GM12872 (cell line): ENCODE measurements around the gene RYR2.

ENCODE experiments used
- CTCF ChIP-seq: IDR thresholded peaks from 3 replicates; pipeline ENCODE4 v1.5.1; 2011; ENCODE audit warnings: low read depth, mild to moderate bottlenecking, low read length, moderate library complexity; ENCODE audit not compliant: insufficient read depth

RYR2 gene

GRCh38 chr1:237084341-237085077 is 42.5 kb downstream of the RYR2 start:
- TF ChIP-seq CTCF, result no peak

- no peak for TF ChIP-seq CTCF
Observed at GRCh38 chr1:237091691-237092090, 49.7 kb downstream of the RYR2 start.

- no peak for TF ChIP-seq CTCF
Observed at GRCh38 chr1:237093691-237094090, 51.7 kb downstream of the RYR2 start.

GRCh38 chr1:237098541-237098940 is 56.6 kb downstream of the RYR2 start:
- TF ChIP-seq CTCF, result no peak

- no peak for TF ChIP-seq CTCF
Observed at GRCh38 chr1:237103021-237103420, 61.0 kb downstream of the RYR2 start.

GRCh38 chr1:237104096-237104495 is 62.1 kb downstream of the RYR2 start:
- TF ChIP-seq CTCF, result no peak

GRCh38 chr1:237105826-237106225 is 63.8 kb downstream of the RYR2 start:
- TF ChIP-seq CTCF, result no peak
